Measurements from ENCODE around the gene PERCC1.

The PERCC1 gene

GRCh38 chr16:1431497-1432270 is 806 bp downstream of the PERCC1 start:
- no peak overlapping the region for H3K4me3 ChIP-seq (ENCODE audit: low read length)
- no peak overlapping the region for H3K4me2 ChIP-seq (ENCODE audit: low read length)
- no peaks in the 10 kb centered on the region for H3F3A ChIP-seq (ENCODE audit: control insufficient read depth, insufficient read depth)
- no peaks in the 10 kb centered on the region for H3K79me2 ChIP-seq (ENCODE audit: control insufficient read depth, low read length)
- no peaks in the 10 kb centered on the region for H3K27me3 ChIP-seq (ENCODE audit: control insufficient read depth, low read length)
- H3K9me3 ChIP-seq (ENCODE audit: control insufficient read depth, insufficient read depth, low read length), result no peaks in the 10 kb centered on the region
- no peaks in the 10 kb centered on the region for H3K36me3 ChIP-seq (ENCODE audit: control insufficient read depth, low read length)
- no peaks in the 10 kb centered on the region for H4K20me1 ChIP-seq (ENCODE audit: control insufficient read depth, insufficient read depth, low read depth, low read length)
- TF ChIP-seq EZH2phosphoT487 (IDR thresholded peaks at IDR 0.05; ENCODE audit: borderline replicate concordance, low read length), result no peak
- TF ChIP-seq CTCF (IDR thresholded peaks at IDR 0.05; ENCODE audit: low read depth, low read length, poor library complexity, severe bottlenecking), result no peak
- H3K27ac ChIP-seq (ENCODE audit: low read depth, low read length), result no peak overlapping the region
- H3K9me2 ChIP-seq (replicated peaks; ENCODE audit: control insufficient read depth, low read length), result no peaks in the 10 kb centered on the region
- H3K4me1 ChIP-seq (ENCODE audit: control insufficient read depth, low read length), result peaks cover 17% of the 10 kb centered on the region

- Histone ChIP-seq H3K4me1 (ENCODE audit: control insufficient read depth, low read length) (peaks cover 17% of the 10 kb centered on the region), H3K27me3 (ENCODE audit: control insufficient read depth, low read length) (no peaks in the 10 kb centered on the region)
Measured at GRCh38 chr16:1432388-1433262, 1.7 kb downstream of the PERCC1 start.

GRCh38 chr16:1433263-1433560 is 2.3 kb downstream of the PERCC1 start:
- H3K9me3 ChIP-seq (ENCODE audit: control insufficient read depth, insufficient read depth, low read length), result no peaks in the 10 kb centered on the region
- no peak overlapping the region for H3K27ac ChIP-seq (ENCODE audit: low read depth, low read length)
- no peaks in the 10 kb centered on the region for H3F3A ChIP-seq (ENCODE audit: control insufficient read depth, insufficient read depth)
- H3K4me1 ChIP-seq (ENCODE audit: control insufficient read depth, low read length), result peaks cover 16% of the 10 kb centered on the region
- no peaks in the 10 kb centered on the region for H3K27me3 ChIP-seq (ENCODE audit: control insufficient read depth, low read length)
- no peaks in the 10 kb centered on the region for H3K79me2 ChIP-seq (ENCODE audit: control insufficient read depth, low read length)
- H3K4me3 ChIP-seq (ENCODE audit: low read length), result no peak overlapping the region
- TF ChIP-seq EZH2phosphoT487 (IDR thresholded peaks at IDR 0.05; ENCODE audit: borderline replicate concordance, low read length) (no peak), CTCF (IDR thresholded peaks at IDR 0.05; ENCODE audit: low read depth, low read length, poor library complexity, severe bottlenecking) (no peak)
- H4K20me1 ChIP-seq (ENCODE audit: control insufficient read depth, insufficient read depth, low read depth, low read length), result no peaks in the 10 kb centered on the region
- no peak overlapping the region for H3K4me2 ChIP-seq (ENCODE audit: low read length)
- no peaks in the 10 kb centered on the region for H3K9me2 ChIP-seq (replicated peaks; ENCODE audit: control insufficient read depth, low read length)
- no peaks in the 10 kb centered on the region for H3K36me3 ChIP-seq (ENCODE audit: control insufficient read depth, low read length)

More at GRCh38 chr16:1432388-1433262, 1.7 kb downstream of the PERCC1 start:
- H3K27ac ChIP-seq (ENCODE audit: low read depth, low read length), result no peak overlapping the region
- no peak overlapping the region for H3K4me2 ChIP-seq (ENCODE audit: low read length)
- no peaks in the 10 kb centered on the region for H3K79me2 ChIP-seq (ENCODE audit: control insufficient read depth, low read length)
- H3K9me2 ChIP-seq (replicated peaks; ENCODE audit: control insufficient read depth, low read length), result no peaks in the 10 kb centered on the region
- no peaks in the 10 kb centered on the region for H3K9me3 ChIP-seq (ENCODE audit: control insufficient read depth, insufficient read depth, low read length)
- no peaks in the 10 kb centered on the region for H3F3A ChIP-seq (ENCODE audit: control insufficient read depth, insufficient read depth)
- no peak for TF ChIP-seq CTCF (IDR thresholded peaks at IDR 0.05; ENCODE audit: low read depth, low read length, poor library complexity, severe bottlenecking)
- no peaks in the 10 kb centered on the region for H3K36me3 ChIP-seq (ENCODE audit: control insufficient read depth, low read length)
- no peaks in the 10 kb centered on the region for H4K20me1 ChIP-seq (ENCODE audit: control insufficient read depth, insufficient read depth, low read depth, low read length)
- no peak overlapping the region for H3K4me3 ChIP-seq (ENCODE audit: low read length)
